Measurements from ENCODE around the gene INTS6.

DNA sequence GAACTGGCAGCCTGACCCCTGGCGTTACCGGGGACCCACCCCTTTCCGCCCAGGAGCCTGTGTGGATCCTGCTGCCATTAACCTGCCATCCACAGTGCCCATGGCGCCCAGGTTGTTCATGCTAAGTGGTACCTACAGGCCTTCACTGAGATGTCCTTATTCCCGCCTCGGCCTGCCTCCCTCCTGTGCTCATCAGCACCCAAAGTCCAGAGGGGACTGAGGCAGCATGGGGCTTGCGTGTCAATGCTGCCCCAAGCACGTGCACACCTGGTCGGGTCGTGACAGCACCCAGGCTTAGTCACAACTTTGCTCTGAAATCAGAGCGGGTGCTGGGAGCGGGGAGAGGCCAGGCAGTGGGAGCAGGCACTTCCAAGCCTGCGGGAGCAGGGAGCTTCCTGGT lies 3.7 kb upstream of the INTS6 start:
- no peak for TF ChIP-seq CTCF (IDR thresholded peaks at IDR 0.05)
- TF ChIP-seq POLR2AphosphoS5 (IDR thresholded peaks at IDR 0.05): no peak
- TF ChIP-seq EP300 (IDR thresholded peaks at IDR 0.05): no peak
- no peak for TF ChIP-seq POLR2A (IDR thresholded peaks at IDR 0.05)
